Cardiac muscle cell (in vitro differentiated cells and primary cell): ENCODE measurements around the gene NEK5. TPM values are rescaled to one million over a fixed set of nuclear protein-coding genes. Genes with fewer than 3 reads are reported as not detected.

Source experiments
- DNase-seq, 2 donors: peaks; one replicate each; pipeline versions ENCODE4 v3.0.0 to v3.0.0-alpha.2; 2010 to 2017; ENCODE audit warnings: low read depth in 1 of 2, low spot score in 1 of 2
- H3K27ac ChIP-seq: fragments of 200-600 bp; sonication (generic); 2 replicates; pipeline ENCODE4 v1.5.1; 2016
- H3K27me3 ChIP-seq: fragments of 200-600 bp; sonication (generic); 2 replicates; pipeline ENCODE4 v1.6.0; 2016; ENCODE audit warnings: control low read depth
- H3K36me3 ChIP-seq: fragments of 200-600 bp; sonication (generic); 2 replicates; pipeline ENCODE4 v1.5.1; 2016; ENCODE audit warnings: control low read depth
- H3K4me1 ChIP-seq: fragments of 200-600 bp; sonication (generic); 2 replicates; pipeline ENCODE4 v1.8.1; 2017; ENCODE audit warnings: low read depth, mild to moderate bottlenecking, mixed run types
- H3K4me3 ChIP-seq: fragments of 200-600 bp; sonication (generic); 2 replicates; pipeline ENCODE4 v1.5.1; 2016; ENCODE audit warnings: mild to moderate bottlenecking
- H3K9me3 ChIP-seq: fragments of 200-600 bp; sonication (generic); 2 replicates; pipeline ENCODE4 v1.5.1; 2017; ENCODE audit warnings: low read depth, mild to moderate bottlenecking, control low read depth
- polyA plus RNA-seq: library from polyadenylated mRNA; unstranded; fragments of >200 nt; fragmentation: Nextera tagmentation; extraction: Ambion mirVana; gene quantifications from 2 replicates; pipeline ENCODE4 v1.2.1, GENCODE V29; 2016
- total RNA-seq: library from RNA; depleted of rRNA; stranded (reverse); fragments of >200 nt; gene quantifications from 2 replicates; pipeline ENCODE4 v1.2.3, GENCODE V29; 2016
- TF ChIP-seq, protein P1 (sequence below): IDR thresholded peaks from 2 replicates; pipeline ENCODE4 v1.5.1; 2012; ENCODE audit warnings: low read depth, mild to moderate bottlenecking, low read length

Gene NEK5
- total and polyA plus RNA-seq, 2 experiments from 2014 or later = 0.33 to 0.34 TPM

DNA sequence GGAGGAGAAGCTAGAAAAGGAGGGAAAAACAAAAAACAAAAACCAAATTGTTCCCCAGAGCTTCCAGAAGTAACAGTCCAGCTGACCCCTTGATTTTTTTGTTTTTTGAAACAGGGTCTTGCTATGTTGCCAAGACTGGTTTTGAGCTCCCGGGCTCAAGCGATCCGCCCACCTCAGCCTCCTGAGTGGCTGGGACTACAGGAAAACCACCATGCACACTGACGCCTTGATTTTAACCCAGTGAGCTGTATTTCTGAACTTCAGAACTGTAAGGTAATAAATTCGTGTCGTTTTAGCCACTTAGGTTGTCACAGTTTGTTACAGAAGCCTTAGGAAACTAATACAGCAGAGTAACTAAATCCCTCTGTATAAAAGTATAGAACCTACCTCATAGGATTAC lies 31.6 kb upstream of the NEK5 start:
- TF ChIP-seq, protein P1, sequence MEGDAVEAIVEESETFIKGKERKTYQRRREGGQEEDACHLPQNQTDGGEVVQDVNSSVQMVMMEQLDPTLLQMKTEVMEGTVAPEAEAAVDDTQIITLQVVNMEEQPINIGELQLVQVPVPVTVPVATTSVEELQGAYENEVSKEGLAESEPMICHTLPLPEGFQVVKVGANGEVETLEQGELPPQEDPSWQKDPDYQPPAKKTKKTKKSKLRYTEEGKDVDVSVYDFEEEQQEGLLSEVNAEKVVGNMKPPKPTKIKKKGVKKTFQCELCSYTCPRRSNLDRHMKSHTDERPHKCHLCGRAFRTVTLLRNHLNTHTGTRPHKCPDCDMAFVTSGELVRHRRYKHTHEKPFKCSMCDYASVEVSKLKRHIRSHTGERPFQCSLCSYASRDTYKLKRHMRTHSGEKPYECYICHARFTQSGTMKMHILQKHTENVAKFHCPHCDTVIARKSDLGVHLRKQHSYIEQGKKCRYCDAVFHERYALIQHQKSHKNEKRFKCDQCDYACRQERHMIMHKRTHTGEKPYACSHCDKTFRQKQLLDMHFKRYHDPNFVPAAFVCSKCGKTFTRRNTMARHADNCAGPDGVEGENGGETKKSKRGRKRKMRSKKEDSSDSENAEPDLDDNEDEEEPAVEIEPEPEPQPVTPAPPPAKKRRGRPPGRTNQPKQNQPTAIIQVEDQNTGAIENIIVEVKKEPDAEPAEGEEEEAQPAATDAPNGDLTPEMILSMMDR = no peak
- no peak overlapping the region for H3K4me3 ChIP-seq
- H3K27me3 ChIP-seq = no peaks in the 10 kb centered on the region
- H3K27ac ChIP-seq = no peak overlapping the region
- no peaks in the 10 kb centered on the region for H3K36me3 ChIP-seq
- no peak for DNase-seq
- peaks cover 10% of the 10 kb centered on the region for H3K4me1 ChIP-seq
- H3K9me3 ChIP-seq = no peaks in the 10 kb centered on the region

DNA sequence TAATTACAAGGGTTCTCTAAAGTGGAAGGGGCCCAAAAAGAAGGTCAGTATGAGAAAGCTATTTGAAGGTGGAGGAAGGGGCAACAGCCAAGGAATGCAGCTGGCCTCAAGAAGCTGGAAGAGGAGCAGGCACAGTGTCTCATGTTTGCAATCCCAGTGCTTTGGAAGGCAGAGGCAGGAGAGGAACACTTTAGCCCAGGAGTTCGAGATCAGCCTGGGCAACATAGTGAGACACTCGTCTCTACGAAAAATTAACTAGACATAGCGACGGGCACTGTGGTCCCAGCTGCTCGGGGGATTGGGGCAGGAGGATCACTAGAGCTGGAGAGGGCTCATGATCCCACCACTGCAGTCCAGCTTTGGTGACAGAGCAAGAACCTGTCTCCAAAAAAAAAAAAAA lies 31.2 kb upstream of the NEK5 start:
- Histone ChIP-seq H3K4me3 (no peak overlapping the region), H3K36me3 (no peaks in the 10 kb centered on the region), H3K9me3 (no peaks in the 10 kb centered on the region), H3K27ac (no peak overlapping the region), H3K4me1 (peaks cover 10% of the 10 kb centered on the region), H3K27me3 (no peaks in the 10 kb centered on the region)
- DNase-seq = no peak
- TF ChIP-seq, protein P1 = no peak

DNA sequence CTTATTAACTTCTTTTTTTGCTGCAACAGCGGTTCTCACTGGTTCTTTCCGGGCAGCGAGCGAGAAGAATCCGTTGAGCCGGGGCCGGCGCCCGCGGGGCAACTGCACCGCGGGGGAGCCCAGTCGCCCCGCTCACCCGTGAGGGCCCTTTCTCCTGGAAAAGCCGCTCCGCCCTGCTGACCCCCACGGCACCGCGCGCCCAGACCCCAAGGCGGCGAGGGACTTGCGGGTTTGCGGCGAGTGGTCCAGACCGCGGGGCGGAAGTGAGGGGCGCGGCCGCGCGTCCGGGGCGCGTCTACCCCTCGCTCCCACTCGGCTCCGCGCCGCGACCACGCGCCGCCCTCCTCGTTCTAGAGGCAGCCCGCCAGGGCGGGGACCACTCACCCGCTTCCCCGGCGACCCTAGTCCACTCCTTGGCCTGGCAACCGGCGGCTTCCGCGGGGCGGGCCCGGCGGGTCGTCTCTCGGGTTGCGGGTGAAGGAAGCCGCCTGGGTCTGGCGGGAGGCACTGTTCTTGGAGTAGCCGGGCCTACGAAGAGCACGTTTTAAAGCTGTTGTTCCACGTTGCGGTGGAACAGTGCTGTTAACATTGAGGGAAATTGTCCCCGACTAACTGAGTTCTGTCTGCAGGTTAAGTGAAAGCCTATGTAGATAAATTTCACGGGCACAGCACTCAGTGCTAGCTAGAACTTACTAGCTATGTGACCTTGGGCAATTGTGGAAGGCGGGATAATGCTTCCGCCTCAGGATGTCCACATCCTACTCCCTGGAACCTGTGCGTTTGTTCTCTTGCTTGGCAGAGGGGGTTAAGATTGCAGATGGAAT lies 30.5 kb upstream of the NEK5 start, which contains the start of gene NEK3:
TSS of gene NEK3 (minus strand) at position 439 of the 824 bp plus-strand sequence. CDS start 3,406 bp downstream, outside the sequence.
- DNase-seq = peak; percentile 68 to 75
- no peaks in the 10 kb centered on the region for H3K36me3 ChIP-seq
- H3K27me3 ChIP-seq = no peaks in the 10 kb centered on the region
- H3K4me1 ChIP-seq = peaks cover 10% of the 10 kb centered on the region
- no peaks in the 10 kb centered on the region for H3K9me3 ChIP-seq
- TF ChIP-seq, protein P1 = no peak
- no peak within 1 kb of the TSS for H3K27ac ChIP-seq
- peak within 1 kb of the TSS; percentile 77 for H3K4me3 ChIP-seq

DNA sequence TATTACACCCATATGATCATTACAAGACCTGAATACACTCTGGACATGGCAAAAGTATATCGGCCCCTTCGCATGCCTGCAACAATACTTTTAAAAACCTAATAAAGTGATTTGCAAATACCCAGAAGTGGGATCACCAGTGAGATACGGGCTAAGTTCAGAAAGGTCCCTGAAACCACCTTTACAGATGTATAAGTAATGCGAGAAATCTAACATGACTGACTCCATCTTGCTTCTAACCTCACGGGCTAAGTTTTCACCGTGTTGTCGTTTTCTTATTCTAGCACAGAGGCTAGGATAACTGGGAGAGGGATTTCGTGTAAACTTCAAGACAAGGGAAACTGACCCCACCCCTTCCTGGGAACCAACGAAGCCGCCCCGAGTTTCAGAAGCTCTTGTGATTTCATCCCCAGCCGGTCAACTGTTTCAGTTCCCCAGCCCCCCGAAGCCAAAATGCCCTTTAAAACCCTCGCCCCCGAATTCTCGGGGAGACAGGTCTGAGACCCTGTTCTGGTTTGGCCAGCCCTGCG lies 29.8 kb upstream of the NEK5 start:
- Histone ChIP-seq H3K27me3 (no peaks in the 10 kb centered on the region), H3K4me1 (peaks cover 10% of the 10 kb centered on the region), H3K9me3 (no peaks in the 10 kb centered on the region), H3K4me3 (peak overlapping the region; percentile 77), H3K27ac (no peak overlapping the region), H3K36me3 (no peaks in the 10 kb centered on the region)
- TF ChIP-seq, protein P1 = no peak
- DNase-seq = peak in 1 of 2 donors; percentile 51

DNA sequence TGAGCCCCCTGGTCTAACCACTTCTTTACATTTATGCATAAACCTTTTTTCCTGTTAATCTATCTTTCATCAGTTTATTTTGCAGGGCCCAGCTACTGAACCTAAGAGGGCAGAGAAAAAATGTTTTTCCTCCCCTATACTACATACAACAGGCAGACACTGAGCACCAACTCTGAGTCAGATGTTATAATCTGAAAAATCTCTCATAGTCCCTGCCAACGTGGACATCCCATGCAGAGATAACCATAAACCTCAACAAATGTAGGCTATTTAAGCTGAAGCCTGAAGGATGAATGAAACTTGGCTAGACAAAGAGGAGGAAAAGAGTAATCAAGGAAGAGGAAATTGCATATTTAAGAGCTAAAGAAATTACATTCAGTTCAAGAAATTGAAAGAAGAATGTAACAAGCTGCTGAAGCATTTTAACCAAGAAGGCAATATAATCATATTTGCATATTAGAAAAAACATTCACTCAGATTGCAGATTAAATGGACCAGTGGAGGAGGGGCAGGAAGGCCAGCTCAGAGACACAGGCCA lies 27.9 kb upstream of the NEK5 start:
- H3K27me3 ChIP-seq = no peaks in the 10 kb centered on the region
- H3K27ac ChIP-seq = no peak overlapping the region
- H3K4me1 ChIP-seq = no peaks in the 10 kb centered on the region
- no peak overlapping the region for H3K4me3 ChIP-seq
- no peaks in the 10 kb centered on the region for H3K36me3 ChIP-seq
- TF ChIP-seq, protein P1 = no peak
- DNase-seq = peak in 1 of 2 donors; percentile 32
- H3K9me3 ChIP-seq = no peaks in the 10 kb centered on the region
